GM23248 (cell line): ENCODE data around the gene CCDC141. TPM values are rescaled to one million over a fixed set of nuclear protein-coding genes. Genes with fewer than 3 reads are reported as not detected.

Source experiments
- DNase-seq: peaks from one replicate; pipeline ENCODE4 v3.0.0-alpha.2; 2015
- H2AFZ ChIP-seq: fragments of 200-600 bp; sonication (generic); 2 replicates; pipeline ENCODE4 v1.6.1; 2016; ENCODE audit warnings: antibody characterized with exemption
- H3F3A ChIP-seq: fragments of 200-600 bp; sonication (generic); 2 replicates; pipeline ENCODE4 v1.6.1; 2016; ENCODE audit warnings: mild to moderate bottlenecking, antibody characterized with exemption, mixed run types; ENCODE audit not compliant: insufficient read depth
- H3K27ac ChIP-seq: fragments of 200-600 bp; sonication (generic); 2 replicates; pipeline ENCODE4 v1.5.1; 2016; ENCODE audit warnings: mild to moderate bottlenecking
- H3K27me3 ChIP-seq: fragments of 200-600 bp; sonication (generic); replicated peaks from 2 replicates; pipeline ENCODE4 v1.6.1; 2016; ENCODE audit warnings: mild to moderate bottlenecking; ENCODE audit not compliant: insufficient read depth
- H3K36me3 ChIP-seq: fragments of 200-600 bp; sonication (generic); 2 replicates; pipeline ENCODE4 v1.6.1; 2016; ENCODE audit warnings: low read depth, mild to moderate bottlenecking
- H3K4me1 ChIP-seq: fragments of 200-600 bp; sonication (generic); 2 replicates; pipeline ENCODE4 v1.6.1; 2016; ENCODE audit warnings: mild to moderate bottlenecking; ENCODE audit not compliant: insufficient read depth
- H3K4me2 ChIP-seq: fragments of 200-600 bp; sonication (generic); one replicate; pipeline ENCODE4 v1.6.1; 2016; ENCODE audit warnings: mild to moderate bottlenecking; ENCODE audit not compliant: unreplicated experiment
- H3K4me3 ChIP-seq: fragments of 200-600 bp; sonication (generic); 2 replicates; pipeline ENCODE4 v1.5.1; 2016; ENCODE audit warnings: mild to moderate bottlenecking
- H3K79me2 ChIP-seq: fragments of 200-600 bp; sonication (generic); 2 replicates; pipeline ENCODE4 v1.6.1; 2016; ENCODE audit warnings: mild to moderate bottlenecking; ENCODE audit not compliant: insufficient read depth
- H3K9ac ChIP-seq: fragments of 200-600 bp; sonication (generic); 2 replicates; pipeline ENCODE4 v1.6.1; 2016; ENCODE audit warnings: mild to moderate bottlenecking
- H3K9me2 ChIP-seq: fragments of 200-600 bp; sonication (generic); 2 replicates; pipeline ENCODE4 v1.6.1; 2016; ENCODE audit warnings: mixed run types, mild to moderate bottlenecking, moderate library complexity; ENCODE audit not compliant: insufficient read depth
- H3K9me3 ChIP-seq: fragments of 200-600 bp; sonication (generic); one replicate; pipeline ENCODE4 v1.6.1; 2017; ENCODE audit warnings: low read depth
- H4K20me1 ChIP-seq: fragments of 200-600 bp; sonication (generic); 2 replicates; pipeline ENCODE4 v1.6.0; 2016; ENCODE audit not compliant: insufficient read depth
- EZH2 ChIP-seq: fragments of 200-600 bp; sonication (generic); IDR thresholded peaks from 2 replicates; pipeline ENCODE4 v1.6.1; 2018; ENCODE audit warnings: antibody characterized with exemption, mild to moderate bottlenecking; ENCODE audit not compliant: insufficient read depth, poor library complexity, severe bottlenecking
- EZH2phosphoT487 ChIP-seq: fragments of 200-600 bp; sonication (generic); IDR thresholded peaks from 2 replicates; pipeline ENCODE4 v1.6.1; 2018; ENCODE audit warnings: antibody characterized with exemption, moderate library complexity, mild to moderate bottlenecking, low read depth; ENCODE audit not compliant: insufficient read depth
- WGBS, 2 experiments: methylation state at CpG; one replicate each; pipeline ENCODE4 v1.1.6; 2015 to 2017; ENCODE audit warnings: low lambda C conversion rate in 2 of 2, low coverage in 1 of 2; ENCODE audit errors: missing lambda C conversion rate in 2 of 2; 5-methylcytosine and 5-hydroxymethylcytosine counted together
- in situ Hi-C: fragments of 300-500 bp; cut with MboI; formaldehyde crosslinking; loops from 2 replicates; pipeline ENCODE4 v1.15.0; 2020
- polyA plus RNA-seq: library from polyadenylated mRNA; unstranded; fragments of >200 nt; fragmentation: Nextera tagmentation; extraction: Ambion mirVana; gene quantifications from 2 replicates; pipeline ENCODE4 v1.2.1, GENCODE V29; 2016
- total RNA-seq: library from RNA; depleted of rRNA; stranded (reverse); fragments of >200 nt; shearing (Covaris generic); gene quantifications from 2 replicates; pipeline ENCODE4 v1.2.3, GENCODE V29; 2014; rRNA removed

CCDC141 gene
- total and polyA plus RNA-seq, 2 experiments from 2014 or later = not detected

GRCh38 chr2:178787934-178788333 is 262.0 kb downstream of the CCDC141 start:
- Histone ChIP-seq H3K27me3 (no peaks in the 10 kb centered on the region), H3K9me2 (no peaks in the 10 kb centered on the region), H3F3A (no peaks in the 10 kb centered on the region), H2AFZ (no peak overlapping the region), H3K4me2 (no peak overlapping the region), H3K4me3 (no peak overlapping the region), H3K36me3 (no peaks in the 10 kb centered on the region), H4K20me1 (no peaks in the 10 kb centered on the region), H3K79me2 (no peaks in the 10 kb centered on the region), H3K27ac (no peak overlapping the region), H3K9me3 (no peaks in the 10 kb centered on the region), H3K9ac (no peak overlapping the region), H3K4me1 (no peaks in the 10 kb centered on the region)
- no peak for DNase-seq
- 89 to 93% methylated on average over 5 of the region's 5 CpGs for WGBS, 2 experiments
- TF ChIP-seq EZH2phosphoT487 (no peak), EZH2 (no peak)
- in situ Hi-C loops = no loop called here

GRCh38 chr2:178787155-178787554 is 262.8 kb downstream of the CCDC141 start:
- WGBS, 2 experiments = 70 to 74% methylated on average over 2 of the region's 2 CpGs
- H3K36me3 ChIP-seq = no peaks in the 10 kb centered on the region
- in situ Hi-C loops = no loop called here

DNA sequence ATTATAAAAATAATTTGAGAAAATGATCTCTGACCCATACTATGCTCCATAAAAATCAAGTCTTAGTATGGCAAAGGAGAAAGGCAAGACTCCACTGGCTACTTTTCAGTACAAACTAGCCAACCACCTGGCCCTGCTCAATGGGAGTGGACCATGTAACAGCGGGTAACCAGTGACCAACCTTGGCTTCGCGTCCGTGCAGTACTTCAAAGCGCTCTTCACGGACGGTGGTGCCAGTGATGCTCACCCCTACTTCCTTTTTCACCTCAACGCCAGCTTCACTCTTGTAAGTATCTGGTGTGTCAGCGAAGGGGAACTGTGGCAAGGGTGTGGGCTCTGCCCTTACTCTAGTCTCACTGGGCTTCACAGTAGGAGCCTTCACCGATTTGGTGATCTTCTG is 266.0 kb downstream of the CCDC141 start:
- no peaks in the 10 kb centered on the region for H3F3A ChIP-seq
- no peaks in the 10 kb centered on the region for H4K20me1 ChIP-seq
- H3K9ac ChIP-seq = no peak overlapping the region
- DNase-seq = no peak
- TF ChIP-seq EZH2phosphoT487 (no peak), EZH2 (no peak)
- WGBS, 2 experiments = 91 to 94% methylated on average over 10 of the region's 10 CpGs
- no peaks in the 10 kb centered on the region for H3K27me3 ChIP-seq
- H3K4me3 ChIP-seq = no peak overlapping the region
- no peaks in the 10 kb centered on the region for H3K9me3 ChIP-seq
- no peaks in the 10 kb centered on the region for H3K4me1 ChIP-seq
- no peak overlapping the region for H3K4me2 ChIP-seq
- no peak overlapping the region for H2AFZ ChIP-seq
- in situ Hi-C loops = no loop called here
- H3K79me2 ChIP-seq = no peaks in the 10 kb centered on the region
- H3K9me2 ChIP-seq = no peaks in the 10 kb centered on the region
- H3K27ac ChIP-seq = no peak overlapping the region
- H3K36me3 ChIP-seq = no peaks in the 10 kb centered on the region

More at GRCh38 chr2:178787155-178787554, 262.8 kb downstream of the CCDC141 start:
- H2AFZ ChIP-seq = no peak overlapping the region
- DNase-seq = no peak
- H3K9me3 ChIP-seq = no peaks in the 10 kb centered on the region
- H3K4me1 ChIP-seq = no peaks in the 10 kb centered on the region
- H3K4me2 ChIP-seq = no peak overlapping the region
- H3K79me2 ChIP-seq = no peaks in the 10 kb centered on the region
- no peaks in the 10 kb centered on the region for H3K9me2 ChIP-seq
- H3K27ac ChIP-seq = no peak overlapping the region
- no peaks in the 10 kb centered on the region for H3K27me3 ChIP-seq
- H3F3A ChIP-seq = no peaks in the 10 kb centered on the region
- TF ChIP-seq EZH2phosphoT487 = no peak
- TF ChIP-seq EZH2 = no peak
- H3K9ac ChIP-seq = no peak overlapping the region
- no peak overlapping the region for H3K4me3 ChIP-seq
- H4K20me1 ChIP-seq = no peaks in the 10 kb centered on the region

DNA sequence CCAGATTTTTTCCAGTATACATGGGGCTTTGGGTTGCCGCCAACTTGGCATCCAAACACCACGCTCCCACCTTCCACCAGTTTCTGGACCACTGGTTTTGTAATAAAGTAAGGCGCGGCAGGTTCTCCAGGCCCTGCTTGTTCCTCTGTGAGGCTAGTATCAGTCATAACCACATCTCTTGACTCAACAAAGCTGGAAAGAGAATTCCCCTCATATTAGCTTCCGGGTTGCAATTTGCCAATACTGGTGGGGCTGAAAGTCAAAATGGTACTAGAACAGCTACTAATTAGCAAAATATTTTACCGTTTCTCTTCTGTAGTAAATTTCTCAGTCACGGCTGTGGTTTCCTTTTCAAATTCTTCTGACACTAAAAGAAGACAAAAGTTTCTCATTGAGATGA is 267.7 kb downstream of the CCDC141 start:
- no peaks in the 10 kb centered on the region for H3K9me3 ChIP-seq
- no peak overlapping the region for H3K9ac ChIP-seq
- H3K4me2 ChIP-seq = no peak overlapping the region
- H3K27ac ChIP-seq = no peak overlapping the region
- H4K20me1 ChIP-seq = no peaks in the 10 kb centered on the region
- H3K4me3 ChIP-seq = no peak overlapping the region
- no peaks in the 10 kb centered on the region for H3K27me3 ChIP-seq
- H3K79me2 ChIP-seq = no peaks in the 10 kb centered on the region
- H3K36me3 ChIP-seq = no peaks in the 10 kb centered on the region
- DNase-seq = no peak
- no peaks in the 10 kb centered on the region for H3F3A ChIP-seq
- TF ChIP-seq EZH2 (no peak), EZH2phosphoT487 (no peak)
- WGBS, 2 experiments = 64 to 75% methylated on average over 7 of the region's 7 CpGs
- no peak overlapping the region for H2AFZ ChIP-seq
- H3K4me1 ChIP-seq = no peaks in the 10 kb centered on the region
- no peaks in the 10 kb centered on the region for H3K9me2 ChIP-seq
- in situ Hi-C loops = no loop called here

Other genes starting within 250 kb of the CCDC141 start
- not detected in 2 replicates for gene TTN, start 242.7 kb downstream of the CCDC141 start, total RNA-seq
- gene TTN, start 242.7 kb downstream of the CCDC141 start, polyA plus RNA-seq = 0.13 and 0.39 TPM in 2 replicates
- gene SESTD1, start 214.7 kb upstream of the CCDC141 start, total RNA-seq = 22.5 and 28.3 TPM in 2 replicates
- gene SESTD1, start 214.7 kb upstream of the CCDC141 start, polyA plus RNA-seq = 71.1 and 77.1 TPM in 2 replicates